GM23338 (cell line): ENCODE results near the gene CACNA2D3. TPM values are rescaled to one million over a fixed set of nuclear protein-coding genes. Genes with fewer than 3 reads are reported as not detected.

Source experiments
- ATAC-seq: fragments of 200-7000 bp; cut with Tn5 transposase; 3 replicates; pipeline ENCODE4 v1.9.1; 2020
- DNase-seq: peaks from one replicate; pipeline ENCODE4 v3.0.0-alpha.2; 2015; ENCODE audit warnings: low spot score
- H2AFZ ChIP-seq: fragments of 200-600 bp; sonication (generic); 2 replicates; pipeline ENCODE4 v1.8.0; 2016; ENCODE audit warnings: antibody characterized with exemption, mild to moderate bottlenecking, moderate library complexity
- H3F3A ChIP-seq: fragments of 200-600 bp; sonication (generic); replicated peaks from 2 replicates; pipeline ENCODE4 v1.8.0; 2017; ENCODE audit warnings: antibody characterized with exemption, mixed run types, low read depth
- H3K27ac ChIP-seq: fragments of 200-600 bp; sonication (generic); 2 replicates; pipeline ENCODE4 v1.6.1; 2016; ENCODE audit warnings: low read depth
- H3K27me3 ChIP-seq: fragments of 200-600 bp; sonication (generic); 2 replicates; pipeline ENCODE4 v1.8.0; 2016; ENCODE audit warnings: mild to moderate bottlenecking, mixed run types, moderate library complexity; ENCODE audit not compliant: insufficient read depth
- H3K36me3 ChIP-seq: fragments of 200-600 bp; sonication (generic); 2 replicates; pipeline ENCODE4 v1.8.0; 2016; ENCODE audit warnings: mild to moderate bottlenecking; ENCODE audit not compliant: insufficient read depth
- H3K4me1 ChIP-seq: fragments of 200-600 bp; sonication (generic); 2 replicates; pipeline ENCODE4 v1.8.0; 2016; ENCODE audit warnings: mild to moderate bottlenecking, moderate library complexity; ENCODE audit not compliant: insufficient read depth
- H3K4me2 ChIP-seq: fragments of 200-600 bp; sonication (generic); 2 replicates; pipeline ENCODE4 v1.7.1; 2017; ENCODE audit warnings: mixed run types
- H3K4me3 ChIP-seq: fragments of 200-600 bp; sonication (generic); 2 replicates; pipeline ENCODE4 v1.6.1; 2016; ENCODE audit warnings: mixed run types
- H3K79me2 ChIP-seq: fragments of 200-600 bp; sonication (generic); replicated peaks from 2 replicates; pipeline ENCODE4 v1.8.0; 2017; ENCODE audit warnings: mild to moderate bottlenecking; ENCODE audit not compliant: insufficient read depth
- H3K9me2 ChIP-seq: fragments of 200-600 bp; sonication (generic); 2 replicates; pipeline ENCODE4 v1.8.0; 2017; ENCODE audit not compliant: insufficient read depth
- H4K20me1 ChIP-seq: fragments of 200-600 bp; sonication (generic); replicated peaks from 2 replicates; pipeline ENCODE4 v1.8.0; 2017; ENCODE audit warnings: mild to moderate bottlenecking; ENCODE audit not compliant: insufficient read depth
- H3K27ac Mint-ChIP-seq: 2 replicates; pipeline ENCODE4 v1.8.0; 2020; ENCODE audit warnings: inconsistent platforms, mild to moderate bottlenecking, moderate library complexity, mixed read lengths
- H3K27me3 Mint-ChIP-seq: 3 replicates; pipeline ENCODE4 v1.8.0; 2022; ENCODE audit warnings: low read depth, mild to moderate bottlenecking, moderate library complexity, mixed read lengths, inconsistent platforms; ENCODE audit not compliant: insufficient read depth, poor library complexity
- H3K36me3 Mint-ChIP-seq: 3 replicates; pipeline ENCODE4 v1.8.0; 2021; ENCODE audit warnings: low read depth, mild to moderate bottlenecking, inconsistent platforms, moderate library complexity, mixed read lengths
- H3K4me1 Mint-ChIP-seq: 3 replicates; pipeline ENCODE4 v1.8.0; 2020; ENCODE audit warnings: mild to moderate bottlenecking, inconsistent platforms, mixed read lengths
- H3K4me3 Mint-ChIP-seq: 3 replicates; pipeline ENCODE4 v1.8.0; 2021; ENCODE audit warnings: moderate library complexity, mild to moderate bottlenecking, inconsistent platforms, mixed read lengths
- H3K9me3 Mint-ChIP-seq: 3 replicates; pipeline ENCODE4 v1.8.0; 2020; ENCODE audit warnings: moderate library complexity, mild to moderate bottlenecking, inconsistent platforms, mixed read lengths
- CREB1 ChIP-seq: fragments of 250-450 bp; sonication (Bioruptor Pico); IDR thresholded peaks from 2 replicates; pipeline ENCODE4 v1.5.0; 2020; ENCODE audit warnings: low read depth, mild to moderate bottlenecking, moderate library complexity
- EZH2 ChIP-seq: fragments of 200-600 bp; sonication (generic); IDR thresholded peaks from one replicate; pipeline ENCODE4 v1.8.0; 2017; ENCODE audit warnings: antibody characterized with exemption, mild to moderate bottlenecking, low read depth; ENCODE audit not compliant: unreplicated experiment
- EZH2phosphoT487 ChIP-seq: fragments of 200-600 bp; sonication (generic); IDR thresholded peaks from one replicate; pipeline ENCODE4 v1.8.1; 2018; ENCODE audit warnings: antibody characterized with exemption; ENCODE audit not compliant: unreplicated experiment
- JUNB ChIP-seq: IDR thresholded peaks from one replicate; pipeline ENCODE4 v1.6.1; 2016; ENCODE audit warnings: antibody characterized with exemption; ENCODE audit not compliant: unreplicated experiment
- NANOG ChIP-seq: IDR thresholded peaks from 2 replicates; pipeline ENCODE4 v1.6.1; 2016; ENCODE audit warnings: antibody characterized with exemption, borderline replicate concordance
- POLR2AphosphoS5 ChIP-seq: IDR thresholded peaks from 2 replicates; pipeline ENCODE4 v1.6.1; 2016; ENCODE audit warnings: antibody characterized with exemption, low read depth
- STAT1 ChIP-seq: IDR thresholded peaks from one replicate; pipeline ENCODE4 v1.6.1; 2016; ENCODE audit warnings: antibody characterized with exemption; ENCODE audit not compliant: unreplicated experiment
- ZNF114 ChIP-seq: fragments of 250-450 bp; sonication (Bioruptor Pico); IDR thresholded peaks from 2 replicates; pipeline ENCODE4 v1.5.0; 2020; ENCODE audit warnings: mild to moderate bottlenecking, moderate library complexity
- ZNF331 ChIP-seq: fragments of 250-450 bp; sonication (Bioruptor Pico); IDR thresholded peaks from 2 replicates; pipeline ENCODE4 v1.5.0; 2020; ENCODE audit warnings: low read depth, mild to moderate bottlenecking, moderate library complexity
- polyA plus RNA-seq: library from polyadenylated mRNA; unstranded; fragments of >200 nt; fragmentation: Nextera tagmentation; extraction: Ambion mirVana; gene quantifications from 2 replicates; pipeline ENCODE4 v1.2.1, GENCODE V29; 2016
- total RNA-seq: library from RNA; depleted of rRNA; stranded (reverse); fragments of >200 nt; shearing (Covaris generic); gene quantifications from 2 replicates; pipeline ENCODE4 v1.2.3, GENCODE V29; 2014
- TF ChIP-seq, protein P1 (sequence below): IDR thresholded peaks from 2 replicates; pipeline ENCODE4 v1.6.1; 2016; ENCODE audit warnings: antibody characterized with exemption
- TF ChIP-seq, protein P2 (sequence below): fragments of 250-450 bp; sonication (Bioruptor Pico); IDR thresholded peaks from 2 replicates; pipeline ENCODE4 v1.5.0; 2020; ENCODE audit warnings: mild to moderate bottlenecking, moderate library complexity
- TF ChIP-seq, protein P3 (sequence below), 2 experiments: fragments of 200-600 bp in 1 of 2; sonication (generic) in 1 of 2; conservative IDR thresholded peaks; 2 replicates each; pipeline versions ENCODE4 v1.5.1 to v1.6.1; 2016 to 2017; ENCODE audit warnings: antibody characterized with exemption in 2 of 2, low read depth in 2 of 2, mild to moderate bottlenecking in 2 of 2, moderate library complexity in 1 of 2
- TF ChIP-seq, protein P4 (sequence below): IDR thresholded peaks from one replicate; pipeline ENCODE4 v1.6.1; 2018; ENCODE audit warnings: antibody characterized with exemption; ENCODE audit not compliant: unreplicated experiment

The CACNA2D3 gene
- total and polyA plus RNA-seq, 2 experiments from 2014 or later, result 2.2 to 2.3 TPM

DNA sequence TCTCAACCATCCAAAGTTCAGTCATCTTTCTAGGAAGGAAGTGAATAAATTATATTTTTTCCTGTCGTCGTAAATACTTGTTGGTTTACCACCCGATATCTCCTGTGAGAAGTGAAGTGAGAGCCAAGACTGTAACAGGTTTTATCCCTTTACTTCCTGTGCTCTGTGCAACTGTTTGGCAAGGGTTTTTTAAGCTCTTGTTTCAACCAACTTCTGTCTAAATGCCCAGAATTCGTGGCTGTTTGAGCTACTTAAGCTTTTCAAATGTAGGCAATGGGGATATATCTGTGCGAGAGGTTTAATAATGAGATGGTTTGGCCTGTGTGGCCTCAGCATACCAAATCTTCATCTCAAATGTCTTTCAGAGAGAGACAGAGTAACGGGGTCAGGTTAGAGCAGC is 670.8 kb downstream of the CACNA2D3 start:
- Histone ChIP-seq H3K27me3 (no peaks in the 10 kb centered on the region), H3F3A (no peaks in the 10 kb centered on the region), H2AFZ (no peak overlapping the region), H4K20me1 (no peaks in the 10 kb centered on the region), H3K79me2 (no peaks in the 10 kb centered on the region), H3K27ac (no peak overlapping the region), H3K4me1 (peaks cover 9% of the 10 kb centered on the region; the same call in 1 of the 2 replicates), H3K36me3 (no peaks in the 10 kb centered on the region), H3K4me2 (no peak overlapping the region), H3K4me3 (no peak overlapping the region), H3K9me2 (no peaks in the 10 kb centered on the region)
- no peak for TF ChIP-seq EZH2phosphoT487
- TF ChIP-seq ZNF331 (CRISPR knock-in tag), result no peak
- TF ChIP-seq, protein P1, sequence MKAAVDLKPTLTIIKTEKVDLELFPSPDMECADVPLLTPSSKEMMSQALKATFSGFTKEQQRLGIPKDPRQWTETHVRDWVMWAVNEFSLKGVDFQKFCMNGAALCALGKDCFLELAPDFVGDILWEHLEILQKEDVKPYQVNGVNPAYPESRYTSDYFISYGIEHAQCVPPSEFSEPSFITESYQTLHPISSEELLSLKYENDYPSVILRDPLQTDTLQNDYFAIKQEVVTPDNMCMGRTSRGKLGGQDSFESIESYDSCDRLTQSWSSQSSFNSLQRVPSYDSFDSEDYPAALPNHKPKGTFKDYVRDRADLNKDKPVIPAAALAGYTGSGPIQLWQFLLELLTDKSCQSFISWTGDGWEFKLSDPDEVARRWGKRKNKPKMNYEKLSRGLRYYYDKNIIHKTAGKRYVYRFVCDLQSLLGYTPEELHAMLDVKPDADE, result no peak
- TF ChIP-seq ZNF114 (CRISPR knock-in tag), result no peak
- no peak for TF ChIP-seq STAT1
- TF ChIP-seq NANOG, result no peak
- TF ChIP-seq POLR2AphosphoS5, result no peak
- no peak for TF ChIP-seq JUNB
- TF ChIP-seq, protein P2, sequence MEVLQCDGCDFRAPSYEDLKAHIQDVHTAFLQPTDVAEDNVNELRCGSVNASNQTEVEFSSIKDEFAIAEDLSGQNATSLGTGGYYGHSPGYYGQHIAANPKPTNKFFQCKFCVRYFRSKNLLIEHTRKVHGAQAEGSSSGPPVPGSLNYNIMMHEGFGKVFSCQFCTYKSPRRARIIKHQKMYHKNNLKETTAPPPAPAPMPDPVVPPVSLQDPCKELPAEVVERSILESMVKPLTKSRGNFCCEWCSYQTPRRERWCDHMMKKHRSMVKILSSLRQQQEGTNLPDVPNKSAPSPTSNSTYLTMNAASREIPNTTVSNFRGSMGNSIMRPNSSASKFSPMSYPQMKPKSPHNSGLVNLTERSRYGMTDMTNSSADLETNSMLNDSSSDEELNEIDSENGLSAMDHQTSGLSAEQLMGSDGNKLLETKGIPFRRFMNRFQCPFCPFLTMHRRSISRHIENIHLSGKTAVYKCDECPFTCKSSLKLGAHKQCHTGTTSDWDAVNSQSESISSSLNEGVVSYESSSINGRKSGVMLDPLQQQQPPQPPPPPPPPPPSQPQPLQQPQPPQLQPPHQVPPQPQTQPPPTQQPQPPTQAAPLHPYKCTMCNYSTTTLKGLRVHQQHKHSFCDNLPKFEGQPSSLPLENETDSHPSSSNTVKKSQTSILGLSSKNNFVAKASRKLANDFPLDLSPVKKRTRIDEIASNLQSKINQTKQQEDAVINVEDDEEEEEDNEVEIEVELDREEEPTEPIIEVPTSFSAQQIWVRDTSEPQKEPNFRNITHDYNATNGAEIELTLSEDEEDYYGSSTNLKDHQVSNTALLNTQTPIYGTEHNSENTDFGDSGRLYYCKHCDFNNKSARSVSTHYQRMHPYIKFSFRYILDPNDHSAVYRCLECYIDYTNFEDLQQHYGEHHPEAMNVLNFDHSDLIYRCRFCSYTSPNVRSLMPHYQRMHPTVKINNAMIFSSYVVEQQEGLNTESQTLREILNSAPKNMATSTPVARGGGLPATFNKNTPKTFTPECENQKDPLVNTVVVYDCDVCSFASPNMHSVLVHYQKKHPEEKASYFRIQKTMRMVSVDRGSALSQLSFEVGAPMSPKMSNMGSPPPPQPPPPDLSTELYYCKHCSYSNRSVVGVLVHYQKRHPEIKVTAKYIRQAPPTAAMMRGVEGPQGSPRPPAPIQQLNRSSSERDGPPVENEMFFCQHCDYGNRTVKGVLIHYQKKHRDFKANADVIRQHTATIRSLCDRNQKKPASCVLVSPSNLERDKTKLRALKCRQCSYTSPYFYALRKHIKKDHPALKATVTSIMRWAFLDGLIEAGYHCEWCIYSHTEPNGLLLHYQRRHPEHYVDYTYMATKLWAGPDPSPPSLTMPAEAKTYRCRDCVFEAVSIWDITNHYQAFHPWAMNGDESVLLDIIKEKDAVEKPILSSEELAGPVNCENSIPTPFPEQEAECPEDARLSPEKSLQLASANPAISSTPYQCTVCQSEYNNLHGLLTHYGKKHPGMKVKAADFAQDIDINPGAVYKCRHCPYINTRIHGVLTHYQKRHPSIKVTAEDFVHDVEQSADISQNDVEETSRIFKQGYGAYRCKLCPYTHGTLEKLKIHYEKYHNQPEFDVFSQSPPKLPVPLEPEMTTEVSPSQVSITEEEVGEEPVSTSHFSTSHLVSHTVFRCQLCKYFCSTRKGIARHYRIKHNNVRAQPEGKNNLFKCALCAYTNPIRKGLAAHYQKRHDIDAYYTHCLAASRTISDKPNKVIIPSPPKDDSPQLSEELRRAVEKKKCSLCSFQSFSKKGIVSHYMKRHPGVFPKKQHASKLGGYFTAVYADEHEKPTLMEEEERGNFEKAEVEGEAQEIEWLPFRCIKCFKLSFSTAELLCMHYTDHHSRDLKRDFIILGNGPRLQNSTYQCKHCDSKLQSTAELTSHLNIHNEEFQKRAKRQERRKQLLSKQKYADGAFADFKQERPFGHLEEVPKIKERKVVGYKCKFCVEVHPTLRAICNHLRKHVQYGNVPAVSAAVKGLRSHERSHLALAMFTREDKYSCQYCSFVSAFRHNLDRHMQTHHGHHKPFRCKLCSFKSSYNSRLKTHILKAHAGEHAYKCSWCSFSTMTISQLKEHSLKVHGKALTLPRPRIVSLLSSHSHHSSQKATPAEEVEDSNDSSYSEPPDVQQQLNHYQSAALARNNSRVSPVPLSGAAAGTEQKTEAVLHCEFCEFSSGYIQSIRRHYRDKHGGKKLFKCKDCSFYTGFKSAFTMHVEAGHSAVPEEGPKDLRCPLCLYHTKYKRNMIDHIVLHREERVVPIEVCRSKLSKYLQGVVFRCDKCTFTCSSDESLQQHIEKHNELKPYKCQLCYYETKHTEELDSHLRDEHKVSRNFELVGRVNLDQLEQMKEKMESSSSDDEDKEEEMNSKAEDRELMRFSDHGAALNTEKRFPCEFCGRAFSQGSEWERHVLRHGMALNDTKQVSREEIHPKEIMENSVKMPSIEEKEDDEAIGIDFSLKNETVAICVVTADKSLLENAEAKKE, result no peak
- TF ChIP-seq EZH2, result no peak
- TF ChIP-seq, protein P3, sequence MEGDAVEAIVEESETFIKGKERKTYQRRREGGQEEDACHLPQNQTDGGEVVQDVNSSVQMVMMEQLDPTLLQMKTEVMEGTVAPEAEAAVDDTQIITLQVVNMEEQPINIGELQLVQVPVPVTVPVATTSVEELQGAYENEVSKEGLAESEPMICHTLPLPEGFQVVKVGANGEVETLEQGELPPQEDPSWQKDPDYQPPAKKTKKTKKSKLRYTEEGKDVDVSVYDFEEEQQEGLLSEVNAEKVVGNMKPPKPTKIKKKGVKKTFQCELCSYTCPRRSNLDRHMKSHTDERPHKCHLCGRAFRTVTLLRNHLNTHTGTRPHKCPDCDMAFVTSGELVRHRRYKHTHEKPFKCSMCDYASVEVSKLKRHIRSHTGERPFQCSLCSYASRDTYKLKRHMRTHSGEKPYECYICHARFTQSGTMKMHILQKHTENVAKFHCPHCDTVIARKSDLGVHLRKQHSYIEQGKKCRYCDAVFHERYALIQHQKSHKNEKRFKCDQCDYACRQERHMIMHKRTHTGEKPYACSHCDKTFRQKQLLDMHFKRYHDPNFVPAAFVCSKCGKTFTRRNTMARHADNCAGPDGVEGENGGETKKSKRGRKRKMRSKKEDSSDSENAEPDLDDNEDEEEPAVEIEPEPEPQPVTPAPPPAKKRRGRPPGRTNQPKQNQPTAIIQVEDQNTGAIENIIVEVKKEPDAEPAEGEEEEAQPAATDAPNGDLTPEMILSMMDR (conservative IDR thresholded peaks at IDR 0.05; ENCODE audit: low read depth in 2 of 2), result no peak
- no peak for TF ChIP-seq CREB1 (CRISPR knock-in tag)
- TF ChIP-seq, protein P4, sequence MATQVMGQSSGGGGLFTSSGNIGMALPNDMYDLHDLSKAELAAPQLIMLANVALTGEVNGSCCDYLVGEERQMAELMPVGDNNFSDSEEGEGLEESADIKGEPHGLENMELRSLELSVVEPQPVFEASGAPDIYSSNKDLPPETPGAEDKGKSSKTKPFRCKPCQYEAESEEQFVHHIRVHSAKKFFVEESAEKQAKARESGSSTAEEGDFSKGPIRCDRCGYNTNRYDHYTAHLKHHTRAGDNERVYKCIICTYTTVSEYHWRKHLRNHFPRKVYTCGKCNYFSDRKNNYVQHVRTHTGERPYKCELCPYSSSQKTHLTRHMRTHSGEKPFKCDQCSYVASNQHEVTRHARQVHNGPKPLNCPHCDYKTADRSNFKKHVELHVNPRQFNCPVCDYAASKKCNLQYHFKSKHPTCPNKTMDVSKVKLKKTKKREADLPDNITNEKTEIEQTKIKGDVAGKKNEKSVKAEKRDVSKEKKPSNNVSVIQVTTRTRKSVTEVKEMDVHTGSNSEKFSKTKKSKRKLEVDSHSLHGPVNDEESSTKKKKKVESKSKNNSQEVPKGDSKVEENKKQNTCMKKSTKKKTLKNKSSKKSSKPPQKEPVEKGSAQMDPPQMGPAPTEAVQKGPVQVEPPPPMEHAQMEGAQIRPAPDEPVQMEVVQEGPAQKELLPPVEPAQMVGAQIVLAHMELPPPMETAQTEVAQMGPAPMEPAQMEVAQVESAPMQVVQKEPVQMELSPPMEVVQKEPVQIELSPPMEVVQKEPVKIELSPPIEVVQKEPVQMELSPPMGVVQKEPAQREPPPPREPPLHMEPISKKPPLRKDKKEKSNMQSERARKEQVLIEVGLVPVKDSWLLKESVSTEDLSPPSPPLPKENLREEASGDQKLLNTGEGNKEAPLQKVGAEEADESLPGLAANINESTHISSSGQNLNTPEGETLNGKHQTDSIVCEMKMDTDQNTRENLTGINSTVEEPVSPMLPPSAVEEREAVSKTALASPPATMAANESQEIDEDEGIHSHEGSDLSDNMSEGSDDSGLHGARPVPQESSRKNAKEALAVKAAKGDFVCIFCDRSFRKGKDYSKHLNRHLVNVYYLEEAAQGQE, result no peak
- no peaks in the 10 kb centered on the region for H3K27me3 Mint-ChIP-seq
- H3K4me1 Mint-ChIP-seq, result peaks cover 21% of the 10 kb centered on the region; the same call in 2 of the 3 replicates
- no peak for DNase-seq
- no peaks in the 10 kb centered on the region for H3K9me3 Mint-ChIP-seq
- no peak for ATAC-seq
- peaks cover under 1% of the 10 kb centered on the region; the same call in 1 of the 3 replicates for H3K36me3 Mint-ChIP-seq
- no peak overlapping the region for H3K27ac Mint-ChIP-seq
- no peak overlapping the region for H3K4me3 Mint-ChIP-seq
